B cell (primary cell): ENCODE results near the gene TMEM120B.

Experiments
- EZH2 ChIP-seq: IDR thresholded peaks from 2 replicates; pipeline ENCODE4 v1.6.1; 2012; ENCODE audit warnings: borderline replicate concordance, low read depth, mild to moderate bottlenecking, moderate library complexity, low read length; ENCODE audit not compliant: insufficient read depth, poor library complexity, severe bottlenecking
- TF ChIP-seq, protein P1 (sequence below): fragments of 200-600 bp; IDR thresholded peaks from one replicate; pipeline ENCODE4 v1.8.0; 2022; ENCODE audit warnings: antibody characterized with exemption, mild to moderate bottlenecking

DNA sequence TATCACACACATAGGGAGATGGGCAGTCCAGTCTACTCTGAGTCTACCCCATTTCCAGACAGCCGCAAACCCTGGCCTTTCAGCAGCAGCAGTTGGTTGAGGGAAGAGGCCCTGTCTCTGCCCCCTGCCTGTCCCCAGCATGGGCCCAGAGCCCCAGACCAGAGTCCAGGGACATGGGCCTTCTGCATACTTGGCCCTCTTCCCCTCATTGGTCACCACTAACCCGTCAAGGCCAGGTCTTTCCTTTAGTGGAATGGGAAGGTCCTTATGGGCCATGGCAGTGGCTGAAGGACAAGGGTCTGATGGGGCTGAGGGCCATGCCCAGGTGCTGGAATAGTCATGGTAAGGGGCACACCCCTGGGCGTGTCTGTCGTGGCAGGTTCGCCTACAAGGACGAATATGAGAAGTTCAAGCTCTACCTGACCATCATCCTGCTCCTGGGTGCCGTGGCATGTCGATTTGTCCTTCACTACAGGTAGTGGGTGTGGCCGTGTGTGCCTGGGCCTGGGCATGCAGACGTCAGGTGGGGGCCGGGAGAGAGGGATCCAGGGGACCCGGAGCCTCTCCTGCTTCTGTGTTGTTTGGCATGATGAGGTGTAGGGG is 39.3 kb downstream of the TMEM120B start:
- TF ChIP-seq, protein P1, sequence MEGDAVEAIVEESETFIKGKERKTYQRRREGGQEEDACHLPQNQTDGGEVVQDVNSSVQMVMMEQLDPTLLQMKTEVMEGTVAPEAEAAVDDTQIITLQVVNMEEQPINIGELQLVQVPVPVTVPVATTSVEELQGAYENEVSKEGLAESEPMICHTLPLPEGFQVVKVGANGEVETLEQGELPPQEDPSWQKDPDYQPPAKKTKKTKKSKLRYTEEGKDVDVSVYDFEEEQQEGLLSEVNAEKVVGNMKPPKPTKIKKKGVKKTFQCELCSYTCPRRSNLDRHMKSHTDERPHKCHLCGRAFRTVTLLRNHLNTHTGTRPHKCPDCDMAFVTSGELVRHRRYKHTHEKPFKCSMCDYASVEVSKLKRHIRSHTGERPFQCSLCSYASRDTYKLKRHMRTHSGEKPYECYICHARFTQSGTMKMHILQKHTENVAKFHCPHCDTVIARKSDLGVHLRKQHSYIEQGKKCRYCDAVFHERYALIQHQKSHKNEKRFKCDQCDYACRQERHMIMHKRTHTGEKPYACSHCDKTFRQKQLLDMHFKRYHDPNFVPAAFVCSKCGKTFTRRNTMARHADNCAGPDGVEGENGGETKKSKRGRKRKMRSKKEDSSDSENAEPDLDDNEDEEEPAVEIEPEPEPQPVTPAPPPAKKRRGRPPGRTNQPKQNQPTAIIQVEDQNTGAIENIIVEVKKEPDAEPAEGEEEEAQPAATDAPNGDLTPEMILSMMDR, result no peak
- no peak for TF ChIP-seq EZH2
